Muscle layer of duodenum (tissue), 2 donors: ENCODE data around the gene RNF223.

Source experiments
- H3K27ac ChIP-seq: one replicate; pipeline ENCODE4 v1.7.0; 2013; ENCODE audit warnings: mild to moderate bottlenecking, low read length
- H3K27me3 ChIP-seq: one replicate; pipeline ENCODE4 v1.7.0; 2013; ENCODE audit warnings: low read depth, mild to moderate bottlenecking, control low read depth, low read length
- H3K36me3 ChIP-seq, 2 donors: one replicate each; pipeline ENCODE4 v1.7.0; 2013; ENCODE audit warnings: low read length in 2 of 2, control low read depth in 1 of 2, mild to moderate bottlenecking in 1 of 2; ENCODE audit not compliant: insufficient read depth in 2 of 2, control insufficient read depth in 1 of 2
- H3K4me1 ChIP-seq, 2 donors: one replicate each; pipeline ENCODE4 v1.7.0; 2013; ENCODE audit warnings: low read length in 2 of 2, mild to moderate bottlenecking in 2 of 2, control low read depth in 1 of 2, moderate library complexity in 1 of 2; ENCODE audit not compliant: insufficient read depth in 2 of 2, control insufficient read depth in 1 of 2
- H3K4me3 ChIP-seq, 2 donors: one replicate each; pipeline ENCODE4 v1.7.0; 2013; ENCODE audit warnings: low read length in 2 of 2, low read depth in 1 of 2, mild to moderate bottlenecking in 1 of 2
- H3K9me3 ChIP-seq, 2 donors: one replicate each; pipeline ENCODE4 v1.7.0; 2013; ENCODE audit warnings: low read length in 2 of 2, control low read depth in 1 of 2, mild to moderate bottlenecking in 1 of 2; ENCODE audit not compliant: control insufficient read depth in 1 of 2
- donor health status: healthy.

RNF223 gene

DNA sequence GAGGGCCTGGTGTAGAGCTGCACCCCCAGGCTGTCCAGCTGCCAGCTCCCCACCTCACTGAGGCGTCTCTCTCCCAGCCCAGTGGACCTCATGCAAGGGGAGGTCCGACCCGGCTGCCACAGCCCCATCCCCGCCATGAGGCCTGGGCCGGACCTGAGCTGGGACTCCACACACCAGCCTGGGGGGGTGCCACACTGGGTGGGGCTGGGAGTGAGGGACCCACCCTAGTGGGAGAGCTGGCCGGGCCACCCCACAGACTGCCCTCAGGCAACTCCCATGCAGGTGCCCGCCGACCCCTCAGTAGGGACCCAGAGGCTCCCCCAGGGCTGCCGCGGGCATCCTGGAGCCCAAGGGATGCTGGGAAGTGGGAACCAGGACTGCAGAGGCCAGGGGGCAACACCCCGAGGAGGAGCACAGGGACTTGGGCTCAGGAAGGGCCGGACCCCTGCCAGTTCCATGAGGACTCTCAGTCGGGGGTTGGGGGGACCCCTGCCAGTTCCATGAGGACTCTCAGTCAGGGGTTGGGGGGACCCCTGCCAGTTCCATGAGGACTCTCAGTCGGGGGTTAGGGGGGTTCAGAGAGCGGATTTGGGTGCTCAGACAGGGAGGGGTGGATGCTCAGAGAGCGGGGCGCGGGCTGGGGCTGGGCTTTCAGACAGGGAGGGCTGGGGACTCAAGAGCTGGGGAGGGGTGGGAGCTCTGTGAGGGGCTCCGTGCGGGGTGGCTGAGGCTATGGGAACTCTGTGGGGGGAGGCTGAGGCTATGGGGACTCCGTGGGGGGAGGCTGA, 1.2 kb upstream of the RNF223 start:
- Histone ChIP-seq H3K27me3 (peaks cover 4% of the 10 kb centered on the region), H3K36me3 (no peaks in the 10 kb centered on the region), H3K9me3 (no peaks in the 10 kb centered on the region), H3K4me3 (no peak overlapping the region), H3K4me1 (peaks cover 0 to 11% of the 10 kb centered on the region in 2 donors), H3K27ac (no peak overlapping the region)

DNA sequence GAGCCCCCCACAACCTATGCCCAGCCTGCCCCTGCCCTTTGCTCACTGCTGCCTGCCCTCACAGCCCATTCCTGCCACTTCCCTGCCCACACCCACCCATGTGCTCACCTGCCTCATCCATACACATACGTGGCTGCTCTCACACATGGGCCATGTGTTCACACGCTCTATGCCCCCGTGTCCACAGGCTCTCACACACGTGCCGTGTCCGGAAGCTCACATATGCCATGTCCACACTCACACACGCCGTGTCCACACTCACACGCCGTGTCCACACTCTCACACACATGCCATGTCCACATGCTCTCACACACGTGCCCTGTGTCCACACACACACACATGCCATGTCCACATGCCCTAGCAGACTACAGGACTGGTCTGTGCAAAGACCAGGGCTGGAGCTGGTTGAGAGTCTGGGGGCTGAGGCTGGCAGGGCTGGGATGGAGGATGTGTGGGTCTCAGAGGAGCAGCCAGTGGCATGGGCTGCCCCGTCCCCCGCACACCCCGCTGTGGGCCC, 583 bp upstream of the RNF223 start:
- Histone ChIP-seq H3K27ac (no peak overlapping the region), H3K27me3 (peaks cover 4% of the 10 kb centered on the region)

DNA sequence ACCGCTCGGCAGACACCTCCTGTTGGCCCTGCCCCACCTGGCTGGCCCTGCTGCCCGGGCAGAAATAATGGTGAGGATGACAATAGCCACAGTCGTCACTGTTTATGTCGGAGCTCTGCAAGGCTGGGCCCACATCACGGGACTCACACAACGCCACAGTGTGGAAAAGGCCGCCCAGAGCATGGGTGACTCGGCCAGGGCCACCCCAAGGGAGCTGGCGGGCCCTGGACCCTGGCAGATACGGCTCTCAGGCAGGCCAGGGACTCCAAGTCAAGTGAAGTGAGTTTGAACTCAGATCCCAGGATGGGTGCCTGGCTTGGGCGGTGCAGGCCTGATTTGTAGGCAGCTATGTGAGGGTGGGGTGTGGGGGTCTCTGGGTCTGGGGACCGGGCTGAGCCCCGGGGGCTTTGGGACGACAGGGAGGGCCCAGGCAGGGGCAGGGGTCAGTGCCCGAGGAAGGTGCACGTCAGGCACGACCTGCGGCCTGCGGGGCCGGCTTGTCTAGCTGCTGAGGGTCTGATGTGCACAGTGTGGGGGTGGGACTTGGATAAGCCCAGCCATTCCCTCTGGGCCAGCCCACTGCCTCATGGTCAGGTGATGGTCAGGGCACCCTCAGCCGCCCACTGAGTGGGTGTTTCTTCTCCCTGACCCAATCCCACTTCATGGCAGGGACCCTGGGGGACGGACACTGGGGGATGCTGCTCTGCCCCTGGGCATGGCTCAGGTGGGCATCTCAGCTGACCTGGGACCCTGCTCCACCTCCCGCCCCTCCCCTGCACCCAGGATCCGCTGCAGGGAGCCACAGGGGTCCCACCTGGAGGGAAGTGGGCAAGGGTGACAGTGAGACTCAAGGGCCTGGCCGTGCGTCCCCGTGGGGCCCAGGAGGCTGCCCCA, 1.0 kb downstream of the RNF223 start:
- H3K36me3 ChIP-seq, result no peaks in the 10 kb centered on the region
- no peak overlapping the region for H3K27ac ChIP-seq
- H3K4me1 ChIP-seq, result peaks cover 0 to 13% of the 10 kb centered on the region in 2 donors
- no peaks in the 10 kb centered on the region for H3K9me3 ChIP-seq
- H3K4me3 ChIP-seq, result no peak overlapping the region
- peaks cover 6% of the 10 kb centered on the region for H3K27me3 ChIP-seq

More for the DNA sequence above, 583 bp upstream of the RNF223 start:
- Histone ChIP-seq H3K4me3 (no peak overlapping the region), H3K4me1 (peaks cover 0 to 5% of the 10 kb centered on the region in 2 donors), H3K36me3 (no peaks in the 10 kb centered on the region), H3K9me3 (no peaks in the 10 kb centered on the region)

DNA sequence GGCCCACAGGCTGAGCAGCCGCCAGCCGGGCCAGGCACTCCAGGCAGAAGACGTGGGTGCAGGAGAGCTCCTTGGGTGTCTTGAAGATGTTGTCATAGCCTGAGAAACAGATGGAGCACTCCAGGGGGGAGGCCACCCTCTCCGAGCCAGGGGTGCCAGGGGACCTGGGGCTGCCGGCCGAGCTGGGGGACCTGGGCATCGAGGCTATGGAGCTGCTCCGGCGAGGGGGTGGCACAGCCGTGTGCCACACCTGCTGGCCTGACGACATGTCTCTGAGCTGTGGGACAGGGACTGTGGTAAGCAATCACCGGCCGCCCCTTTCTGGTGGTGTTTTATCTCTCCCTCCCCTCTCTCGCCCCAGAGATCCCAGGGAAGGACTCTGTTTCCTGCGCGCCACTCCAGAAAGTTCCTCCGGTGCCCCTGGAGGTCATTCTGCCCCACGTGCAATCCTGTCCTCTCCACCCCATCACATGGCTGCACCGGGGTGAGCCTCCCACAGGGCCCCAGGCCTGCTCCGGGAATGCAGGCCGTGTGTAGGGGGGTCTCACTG, 1.7 kb downstream of the RNF223 start:
- Histone ChIP-seq H3K4me3 (no peak overlapping the region), H3K27me3 (peaks cover 12% of the 10 kb centered on the region), H3K36me3 (no peaks in the 10 kb centered on the region), H3K9me3 (no peaks in the 10 kb centered on the region), H3K27ac (no peak overlapping the region), H3K4me1 (peaks cover 0 to 14% of the 10 kb centered on the region in 2 donors)

DNA sequence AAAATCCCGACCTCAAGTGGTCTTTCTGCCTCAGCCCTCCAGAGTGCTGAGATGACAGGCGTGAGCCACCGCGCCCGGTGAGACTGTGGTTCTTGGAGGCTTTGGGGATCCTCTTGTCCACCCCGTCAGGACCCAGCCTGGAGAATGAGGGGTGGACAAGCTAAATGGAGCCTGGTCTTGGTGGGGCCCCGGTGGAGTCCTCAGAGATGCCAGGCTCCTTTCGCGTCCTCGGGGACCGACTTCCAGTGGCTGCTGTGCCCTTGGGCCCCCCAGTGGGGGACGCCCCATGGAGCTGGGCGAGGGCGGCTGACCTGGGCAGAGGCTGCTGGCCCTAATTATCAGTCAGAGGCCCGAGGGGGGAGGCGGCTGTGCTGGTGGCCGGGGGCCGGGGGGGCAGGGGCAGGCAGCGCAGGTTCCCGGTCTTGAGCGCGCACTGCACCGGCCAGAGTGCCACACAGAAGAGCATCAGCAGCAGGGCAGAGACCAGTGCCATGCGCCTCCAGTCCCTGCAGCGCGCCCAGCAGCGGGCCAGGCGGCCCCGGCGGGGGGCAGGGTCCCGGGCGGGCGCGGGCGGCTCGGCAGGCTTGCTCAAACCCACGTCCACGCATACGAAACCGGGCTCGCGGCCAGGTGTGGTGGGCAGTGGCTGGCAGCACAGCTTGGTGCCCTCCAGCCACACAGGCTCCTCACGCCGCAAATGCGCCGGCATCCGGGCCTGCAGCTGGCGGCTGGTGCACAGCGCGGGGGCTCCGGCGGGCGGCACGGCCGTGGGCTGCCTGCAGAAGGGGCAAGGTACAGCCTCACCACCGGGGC, 2.4 kb downstream of the RNF223 start:
- H3K27me3 ChIP-seq, result peaks cover 12% of the 10 kb centered on the region
- no peak overlapping the region for H3K27ac ChIP-seq
- no peaks in the 10 kb centered on the region for H3K9me3 ChIP-seq
- H3K36me3 ChIP-seq, result no peaks in the 10 kb centered on the region
- peaks cover 0 to 14% of the 10 kb centered on the region in 2 donors for H3K4me1 ChIP-seq
- H3K4me3 ChIP-seq, result no peak overlapping the region

DNA sequence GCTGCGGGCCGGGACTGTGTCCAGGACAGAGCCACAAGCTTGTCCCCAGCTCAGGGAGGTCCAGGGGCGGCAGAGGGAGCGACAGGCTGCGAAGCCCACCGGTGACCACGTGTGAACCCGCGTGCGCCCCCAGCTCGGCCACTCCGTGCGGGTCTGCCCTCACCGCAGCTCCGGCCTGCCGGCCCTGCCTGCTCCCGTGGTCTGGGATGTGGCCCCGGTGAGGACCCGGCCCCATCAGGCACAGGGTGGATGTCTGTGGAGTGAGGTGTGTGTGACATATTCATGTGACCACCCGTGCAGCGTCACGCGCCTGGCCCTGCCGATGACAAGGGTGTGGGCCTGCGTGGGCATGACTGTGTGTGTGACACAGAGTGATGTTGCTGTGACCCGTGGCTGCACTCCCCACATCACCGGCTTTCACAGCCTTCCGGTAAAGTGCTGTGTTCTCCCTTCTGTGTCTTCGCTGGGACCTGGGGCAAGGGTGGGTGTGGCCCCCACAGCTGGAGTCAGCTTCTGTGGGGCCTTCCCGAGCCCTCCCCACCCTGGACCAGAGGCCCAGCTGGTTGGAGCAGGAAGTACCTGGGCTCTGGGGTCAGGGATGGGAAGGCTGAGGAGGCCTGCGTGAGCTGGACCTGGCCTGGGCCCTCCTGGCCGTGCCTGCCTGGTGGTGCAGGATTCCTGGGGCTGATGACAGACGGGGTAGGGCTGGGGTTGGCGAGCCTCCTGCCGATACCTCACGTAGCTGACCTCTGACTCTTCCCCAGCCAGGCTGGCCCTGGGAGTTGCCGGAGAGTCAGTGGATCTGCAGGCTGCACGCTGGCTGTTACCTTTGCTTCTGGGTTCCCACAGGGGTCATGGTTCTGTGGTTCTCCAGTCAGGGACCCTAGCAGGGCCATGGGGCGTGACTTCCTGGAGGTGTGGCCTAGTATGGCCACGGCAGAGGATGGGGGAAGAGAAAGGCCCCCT, 4.1 kb downstream of the RNF223 start:
- peaks cover 0 to 14% of the 10 kb centered on the region in 2 donors for H3K4me1 ChIP-seq
- H3K36me3 ChIP-seq, result no peaks in the 10 kb centered on the region
- no peaks in the 10 kb centered on the region for H3K9me3 ChIP-seq
- peaks cover 12% of the 10 kb centered on the region for H3K27me3 ChIP-seq
- no peak overlapping the region for H3K4me3 ChIP-seq
- no peak overlapping the region for H3K27ac ChIP-seq

DNA sequence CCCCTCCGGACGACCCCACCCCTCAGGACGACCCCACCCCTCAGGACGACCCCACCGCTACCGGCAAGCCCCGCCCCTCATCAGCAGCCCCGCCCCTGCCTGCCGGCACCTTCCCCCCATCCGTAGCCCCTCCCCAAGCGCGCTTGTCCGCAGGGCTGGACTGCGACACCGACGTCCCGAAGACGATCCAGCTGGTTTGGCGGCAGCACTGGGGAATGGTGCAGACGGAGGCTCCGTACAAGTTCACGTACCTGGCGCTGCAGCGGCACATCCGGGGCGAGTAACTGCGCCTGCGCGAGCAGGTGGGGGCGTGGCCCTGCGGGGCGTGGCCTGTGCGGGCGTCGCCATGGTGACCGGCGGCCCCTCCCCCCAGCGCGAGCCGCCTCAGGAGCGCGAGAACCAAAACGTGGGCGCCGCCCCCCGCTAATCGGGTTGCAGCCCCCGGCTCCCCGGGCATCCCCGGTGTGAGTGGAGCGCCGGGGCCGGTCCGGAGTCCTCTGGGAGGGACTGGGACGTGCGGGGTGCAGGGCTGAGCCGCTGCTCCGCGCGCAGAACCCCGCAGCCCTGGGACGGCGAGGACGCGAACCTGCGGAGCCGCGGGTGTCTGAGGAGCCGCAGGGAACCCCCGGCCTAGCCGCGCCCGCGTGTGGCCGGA, 4.9 kb downstream of the RNF223 start:
- Histone ChIP-seq H3K9me3 (no peaks in the 10 kb centered on the region), H3K27me3 (peaks cover 10% of the 10 kb centered on the region), H3K36me3 (no peaks in the 10 kb centered on the region), H3K4me3 (peak overlapping the region; percentile 30 to 59), H3K27ac (no peak overlapping the region), H3K4me1 (peaks cover 0 to 15% of the 10 kb centered on the region in 2 donors)

DNA sequence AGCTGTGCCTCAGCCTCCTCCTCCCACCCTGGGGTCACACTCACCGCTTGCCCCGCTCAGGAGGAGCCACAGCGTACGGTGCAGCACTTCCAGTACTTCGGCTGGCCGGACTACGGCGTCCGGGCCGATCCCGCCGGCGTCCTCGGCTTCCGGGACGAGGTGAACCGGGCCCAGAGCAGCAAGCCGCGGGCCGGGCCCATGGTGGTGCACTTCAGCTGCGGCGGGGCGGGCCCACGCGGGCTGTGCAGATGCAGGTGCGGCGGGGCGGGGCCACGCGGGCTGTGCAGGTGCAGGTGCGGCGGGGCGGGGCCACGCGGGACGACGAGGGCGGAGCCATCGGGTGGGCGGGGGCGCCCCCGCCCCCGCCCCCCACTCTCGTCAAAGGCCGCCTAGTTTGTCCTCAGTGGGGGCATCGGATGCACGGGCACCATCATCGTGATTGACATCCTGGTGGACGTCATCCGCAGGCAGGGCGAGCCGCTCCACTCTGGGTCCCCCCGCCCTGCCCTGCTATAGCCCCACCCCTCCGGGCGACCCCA, 5.5 kb downstream of the RNF223 start:
- no peaks in the 10 kb centered on the region for H3K9me3 ChIP-seq
- no peaks in the 10 kb centered on the region for H3K36me3 ChIP-seq
- H3K4me3 ChIP-seq, result no peak overlapping the region
- H3K27me3 ChIP-seq, result peaks cover 15% of the 10 kb centered on the region
- H3K27ac ChIP-seq, result no peak overlapping the region
- H3K4me1 ChIP-seq, result peaks cover 0 to 21% of the 10 kb centered on the region in 2 donors

DNA sequence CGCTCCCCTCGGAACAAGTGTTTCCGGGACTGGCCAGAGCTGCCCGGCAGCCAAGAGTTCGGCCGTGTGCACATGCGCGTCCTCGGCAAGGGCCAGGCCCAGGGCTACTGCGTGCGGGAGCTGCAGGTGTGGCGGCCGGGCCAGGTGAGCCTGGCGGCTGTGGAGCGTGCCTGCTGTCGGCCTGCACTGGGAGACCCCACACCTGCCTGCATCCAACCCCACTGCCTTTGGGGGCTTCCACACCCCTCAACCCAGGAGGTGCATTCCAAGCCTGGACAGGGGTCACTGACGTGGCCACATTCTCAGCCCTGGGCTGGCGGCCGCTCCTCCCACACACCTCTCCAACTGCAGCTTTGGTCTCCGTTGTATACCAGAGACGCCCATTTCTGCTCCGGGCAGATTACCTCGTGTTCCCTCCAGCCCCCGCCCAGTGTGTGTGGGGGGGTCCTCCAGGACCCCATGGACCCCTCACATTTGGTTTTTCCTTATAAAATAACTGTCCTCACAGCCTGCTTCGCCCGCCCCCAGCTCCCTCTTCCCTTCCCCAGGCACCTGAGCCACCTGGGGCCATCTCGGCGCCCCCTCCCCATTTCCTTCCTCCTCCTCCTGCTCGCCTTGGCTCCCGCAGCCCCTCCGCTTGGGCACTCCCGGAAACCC, 6.1 kb downstream of the RNF223 start:
- H3K9me3 ChIP-seq, result no peaks in the 10 kb centered on the region
- H3K4me1 ChIP-seq, result peaks cover 0 to 24% of the 10 kb centered on the region in 2 donors
- H3K27ac ChIP-seq, result no peak overlapping the region
- no peak overlapping the region for H3K4me3 ChIP-seq
- H3K36me3 ChIP-seq, result no peaks in the 10 kb centered on the region
- H3K27me3 ChIP-seq, result peaks cover 21% of the 10 kb centered on the region
